Stomach (tissue), 4 donors: Measurements from ENCODE around the gene KCNJ5.

Experiments used
- EP300 ChIP-seq: sonication (generic); formaldehyde crosslinking; IDR thresholded peaks from one replicate; pipeline ENCODE4 v1.6.1; 2017; ENCODE audit warnings: antibody characterized with exemption
- POLR2A ChIP-seq, 4 donors: fragments of 450-650 bp; IDR thresholded peaks; one replicate each; pipeline ENCODE4 v1.6.1; 2016; ENCODE audit warnings: antibody characterized with exemption in 4 of 4, control low read depth in 2 of 4, mild to moderate bottlenecking in 1 of 4, moderate library complexity in 1 of 4
- POLR2AphosphoS5 ChIP-seq, 3 donors: sonication (generic); formaldehyde crosslinking; IDR thresholded peaks; one replicate each; pipeline ENCODE4 v1.6.1; 2016; ENCODE audit warnings: antibody characterized with exemption in 3 of 3
- TF ChIP-seq, protein P1 (sequence below), 7 experiments: fragments of 450-650 bp in 4 of 7; fragments of 200-600 bp in 3 of 7; sonication (generic) in 3 of 7; IDR thresholded peaks; one replicate each; pipeline ENCODE4 v1.5.1; 2016 to 2019; ENCODE audit warnings: antibody characterized with exemption in 7 of 7, control low read depth in 2 of 7, mild to moderate bottlenecking in 1 of 7

DNA sequence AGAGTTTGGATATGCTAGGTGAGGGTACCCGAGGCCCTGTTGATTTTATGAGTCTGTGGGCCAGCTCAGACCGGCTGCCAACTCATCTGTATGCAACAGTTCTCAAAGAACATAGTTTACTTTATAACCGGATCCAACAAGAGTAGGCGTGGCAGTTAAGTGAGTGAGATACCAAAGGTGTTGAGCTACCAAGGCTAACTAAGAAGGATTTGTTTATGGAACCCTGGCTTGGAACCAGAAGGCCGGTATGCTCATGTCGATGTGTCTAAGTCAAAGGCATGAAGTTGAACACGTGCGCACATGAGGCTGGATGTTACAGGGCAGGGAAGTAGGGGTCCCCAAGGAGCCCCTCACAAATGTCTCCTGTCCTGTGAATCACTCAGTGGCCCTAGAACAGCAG lies 23.9 kb upstream of the KCNJ5 start, which contains the start of gene KCNJ1:
- no peak for TF ChIP-seq POLR2A (IDR thresholded peaks at IDR 0.05)
- TF ChIP-seq, protein P1, sequence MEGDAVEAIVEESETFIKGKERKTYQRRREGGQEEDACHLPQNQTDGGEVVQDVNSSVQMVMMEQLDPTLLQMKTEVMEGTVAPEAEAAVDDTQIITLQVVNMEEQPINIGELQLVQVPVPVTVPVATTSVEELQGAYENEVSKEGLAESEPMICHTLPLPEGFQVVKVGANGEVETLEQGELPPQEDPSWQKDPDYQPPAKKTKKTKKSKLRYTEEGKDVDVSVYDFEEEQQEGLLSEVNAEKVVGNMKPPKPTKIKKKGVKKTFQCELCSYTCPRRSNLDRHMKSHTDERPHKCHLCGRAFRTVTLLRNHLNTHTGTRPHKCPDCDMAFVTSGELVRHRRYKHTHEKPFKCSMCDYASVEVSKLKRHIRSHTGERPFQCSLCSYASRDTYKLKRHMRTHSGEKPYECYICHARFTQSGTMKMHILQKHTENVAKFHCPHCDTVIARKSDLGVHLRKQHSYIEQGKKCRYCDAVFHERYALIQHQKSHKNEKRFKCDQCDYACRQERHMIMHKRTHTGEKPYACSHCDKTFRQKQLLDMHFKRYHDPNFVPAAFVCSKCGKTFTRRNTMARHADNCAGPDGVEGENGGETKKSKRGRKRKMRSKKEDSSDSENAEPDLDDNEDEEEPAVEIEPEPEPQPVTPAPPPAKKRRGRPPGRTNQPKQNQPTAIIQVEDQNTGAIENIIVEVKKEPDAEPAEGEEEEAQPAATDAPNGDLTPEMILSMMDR (IDR thresholded peaks at IDR 0.05): no peak
- no peak for TF ChIP-seq EP300
- TF ChIP-seq POLR2AphosphoS5 (IDR thresholded peaks at IDR 0.05): no peak
